Stimulated activated naive CD8-positive, alpha-beta T cell treated with anti-CD3 and anti-CD28 coated beads, Interleukin-15, Interleukin-2, amounts not matched to agents 100 U/mL and 50 U/mL, for 24 hours (primary cell): ENCODE measurements around the gene ALG1.
A peak's percentile ranks its signal among the peaks of the same experiment; 100 is the strongest.

Experiments
- ATAC-seq: fragments of 150-1000 bp; cut with Tn5 transposase; one replicate; pipeline ENCODE4 v1.10.0; 2021
- DNase-seq: peaks from one replicate; pipeline ENCODE4 v3.0.0; 2021

The ALG1 gene, protein sequence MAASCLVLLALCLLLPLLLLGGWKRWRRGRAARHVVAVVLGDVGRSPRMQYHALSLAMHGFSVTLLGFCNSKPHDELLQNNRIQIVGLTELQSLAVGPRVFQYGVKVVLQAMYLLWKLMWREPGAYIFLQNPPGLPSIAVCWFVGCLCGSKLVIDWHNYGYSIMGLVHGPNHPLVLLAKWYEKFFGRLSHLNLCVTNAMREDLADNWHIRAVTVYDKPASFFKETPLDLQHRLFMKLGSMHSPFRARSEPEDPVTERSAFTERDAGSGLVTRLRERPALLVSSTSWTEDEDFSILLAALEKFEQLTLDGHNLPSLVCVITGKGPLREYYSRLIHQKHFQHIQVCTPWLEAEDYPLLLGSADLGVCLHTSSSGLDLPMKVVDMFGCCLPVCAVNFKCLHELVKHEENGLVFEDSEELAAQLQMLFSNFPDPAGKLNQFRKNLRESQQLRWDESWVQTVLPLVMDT

GRCh38 chr16:5071681-5072333, at the start of gene ALG1:
TSS of gene ALG1 (plus strand) at chr16:5071843. CDS start at chr16:5071850, 7 bp downstream.
- ATAC-seq (peak; percentile 80), DNase-seq (peak; percentile 93)

- DNase-seq = no peak
Observed at GRCh38 chr16:5022521-5022920, 49.1 kb upstream of the ALG1 start.

DNA sequence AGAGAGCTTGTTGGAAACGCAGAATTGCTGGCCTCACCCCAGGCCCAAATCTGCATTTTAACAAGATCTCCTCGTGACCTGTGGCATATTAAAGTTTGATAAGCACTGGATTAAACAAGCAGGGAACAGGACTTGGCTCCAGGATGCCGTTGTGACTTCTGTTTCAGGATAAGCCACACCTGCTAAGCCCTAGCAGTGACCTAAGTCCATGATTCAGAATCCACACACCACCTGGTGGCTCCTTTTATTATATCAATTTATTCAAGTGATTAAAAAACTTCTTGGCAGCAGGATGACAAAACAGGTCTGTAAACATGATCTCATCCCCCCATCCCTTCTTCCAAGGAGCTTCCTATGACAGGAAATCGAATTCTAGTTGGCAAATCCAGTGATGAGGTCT, 47.0 kb upstream of the ALG1 start:
- DNase-seq (no peak), ATAC-seq (no peak)

More at GRCh38 chr16:5022521-5022920, 49.1 kb upstream of the ALG1 start:
- ATAC-seq = no peak

DNA sequence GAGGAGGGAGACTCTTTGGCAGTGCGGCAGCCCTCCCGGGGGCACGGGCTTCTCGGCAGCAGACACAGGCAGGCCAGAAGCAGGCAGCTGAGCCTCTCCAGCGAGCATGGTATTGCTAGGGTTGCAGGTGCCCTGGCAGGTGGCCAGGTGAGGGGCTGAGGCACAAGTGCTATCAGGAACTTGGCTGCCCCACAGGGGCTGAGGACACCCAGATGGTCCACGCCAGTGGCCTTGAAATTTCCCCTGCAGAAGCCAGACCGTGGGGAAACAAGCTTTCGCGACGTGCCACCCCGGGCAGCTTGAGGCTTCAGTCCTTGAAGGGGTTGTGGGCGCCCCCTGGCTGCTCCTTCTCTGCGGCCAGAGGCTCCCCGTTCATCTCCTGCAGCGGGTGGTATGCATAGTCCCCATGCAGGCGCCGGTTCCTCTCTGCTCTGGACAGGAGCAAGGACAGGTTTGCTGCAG, 46.4 kb upstream of the ALG1 start:
- ATAC-seq (no peak), DNase-seq (no peak)

DNA sequence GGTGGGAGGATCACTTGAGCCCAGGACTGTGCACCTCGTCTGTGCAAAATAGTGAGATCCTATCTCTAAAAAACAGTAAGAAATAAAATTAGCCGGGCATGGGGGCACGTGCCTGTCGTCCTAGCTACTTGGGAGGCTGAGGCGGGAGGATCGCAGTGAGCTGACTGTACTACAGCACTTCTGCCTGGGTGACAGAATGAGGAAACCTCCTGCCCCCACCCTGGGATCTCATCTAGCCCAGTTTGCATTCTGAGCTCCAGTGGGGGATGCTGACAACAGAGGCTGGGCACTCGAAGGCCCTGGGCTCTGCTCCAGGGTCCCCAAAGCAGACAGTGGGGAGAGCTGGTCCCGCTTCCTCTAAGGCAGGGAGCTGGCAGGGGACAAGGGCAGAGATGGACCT, 45.0 kb upstream of the ALG1 start:
- DNase-seq (no peak), ATAC-seq (no peak)

DNA sequence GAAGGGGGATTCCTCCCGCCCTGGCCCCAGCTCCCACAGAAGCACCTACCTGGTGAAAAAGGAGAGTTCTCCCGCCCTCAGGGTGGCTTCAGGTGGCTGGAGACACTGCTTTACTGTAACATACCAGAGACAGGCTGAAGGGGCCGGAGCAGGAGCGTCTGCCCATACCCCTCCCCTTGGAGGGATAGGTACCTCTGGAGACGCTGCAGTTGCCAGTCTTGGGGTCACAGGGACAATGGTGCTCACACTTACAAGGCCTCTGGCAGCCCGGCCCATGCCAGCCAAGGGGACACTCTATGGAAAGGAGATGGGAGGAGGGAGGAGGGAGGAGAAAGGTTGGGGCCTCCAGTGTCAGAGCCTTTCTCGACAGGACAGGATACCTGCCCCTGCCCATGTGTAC, 44.6 kb upstream of the ALG1 start:
- ATAC-seq = no peak
- no peak for DNase-seq

GRCh38 chr16:5027575-5028235, 43.9 kb upstream of the ALG1 start:
- ATAC-seq = no peak
- DNase-seq = no peak

DNA sequence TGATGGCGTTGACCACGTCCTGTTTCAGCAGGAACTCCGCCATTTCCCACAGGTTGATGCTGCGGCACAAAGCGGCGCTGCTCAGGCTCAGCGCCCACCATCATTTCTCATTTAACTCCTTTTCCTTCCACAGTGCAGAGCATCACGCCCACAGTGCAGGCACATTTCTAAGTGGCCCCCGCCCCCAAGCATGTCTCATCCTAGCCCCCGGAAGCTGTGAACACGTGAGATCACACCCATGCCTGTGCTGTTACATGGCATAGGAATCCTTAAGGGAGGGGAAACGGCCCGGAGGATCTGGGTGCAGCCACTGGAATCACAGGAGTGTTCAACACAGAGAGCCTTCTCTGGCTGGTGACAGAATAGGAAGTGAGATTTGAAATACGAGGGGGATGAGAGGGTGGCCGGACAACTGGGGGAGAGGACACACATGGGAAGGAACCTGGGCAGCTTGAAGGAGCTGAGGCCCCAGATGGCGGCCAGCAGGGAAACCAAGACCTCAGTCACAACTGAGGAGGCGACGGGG, 42.6 kb upstream of the ALG1 start:
- ATAC-seq (no peak), DNase-seq (no peak)

GRCh38 chr16:5030251-5030870, 41.3 kb upstream of the ALG1 start:
- ATAC-seq = no peak
- DNase-seq = no peak

DNA sequence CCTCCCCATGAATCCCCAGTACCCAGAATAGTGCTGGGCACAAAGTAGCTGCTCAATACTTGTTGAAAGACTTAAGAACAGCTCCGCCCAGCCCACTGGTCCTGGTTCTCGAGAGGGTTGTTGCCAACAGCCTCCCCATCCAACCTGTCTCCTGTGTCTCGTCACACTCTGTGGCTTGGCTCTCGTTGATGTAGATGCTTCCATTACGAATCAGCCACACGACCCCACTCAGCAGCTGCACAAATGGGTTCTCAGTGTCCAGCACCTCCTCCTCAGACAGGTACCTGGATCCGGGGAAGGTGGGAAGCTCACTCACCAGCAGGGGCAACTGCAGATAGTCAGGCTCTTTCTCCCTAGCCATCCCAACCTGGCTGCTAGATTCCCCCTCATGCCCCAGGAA, 40.0 kb upstream of the ALG1 start:
- ATAC-seq (no peak), DNase-seq (no peak)

DNA sequence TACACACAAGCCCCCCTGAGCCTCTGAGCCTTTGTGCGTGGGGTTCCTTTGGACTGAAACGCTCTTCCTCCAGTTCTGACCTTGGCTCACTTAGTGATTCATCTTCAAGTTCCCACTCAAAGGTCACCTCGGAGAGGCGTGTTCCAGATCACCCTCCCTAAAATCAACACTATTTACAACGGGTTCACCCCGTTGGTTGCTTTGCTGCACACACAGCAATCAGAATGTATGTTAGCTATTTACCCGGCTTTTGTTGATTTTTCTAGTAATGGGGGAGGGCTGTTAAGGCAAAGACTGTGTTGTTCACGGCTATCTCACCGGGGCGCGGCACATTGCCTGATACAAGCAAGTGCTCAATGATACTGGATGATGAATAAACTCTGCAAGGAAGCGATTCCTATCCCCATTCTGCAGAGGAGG, 38.9 kb upstream of the ALG1 start:
- ATAC-seq = no peak
- no peak for DNase-seq

DNA sequence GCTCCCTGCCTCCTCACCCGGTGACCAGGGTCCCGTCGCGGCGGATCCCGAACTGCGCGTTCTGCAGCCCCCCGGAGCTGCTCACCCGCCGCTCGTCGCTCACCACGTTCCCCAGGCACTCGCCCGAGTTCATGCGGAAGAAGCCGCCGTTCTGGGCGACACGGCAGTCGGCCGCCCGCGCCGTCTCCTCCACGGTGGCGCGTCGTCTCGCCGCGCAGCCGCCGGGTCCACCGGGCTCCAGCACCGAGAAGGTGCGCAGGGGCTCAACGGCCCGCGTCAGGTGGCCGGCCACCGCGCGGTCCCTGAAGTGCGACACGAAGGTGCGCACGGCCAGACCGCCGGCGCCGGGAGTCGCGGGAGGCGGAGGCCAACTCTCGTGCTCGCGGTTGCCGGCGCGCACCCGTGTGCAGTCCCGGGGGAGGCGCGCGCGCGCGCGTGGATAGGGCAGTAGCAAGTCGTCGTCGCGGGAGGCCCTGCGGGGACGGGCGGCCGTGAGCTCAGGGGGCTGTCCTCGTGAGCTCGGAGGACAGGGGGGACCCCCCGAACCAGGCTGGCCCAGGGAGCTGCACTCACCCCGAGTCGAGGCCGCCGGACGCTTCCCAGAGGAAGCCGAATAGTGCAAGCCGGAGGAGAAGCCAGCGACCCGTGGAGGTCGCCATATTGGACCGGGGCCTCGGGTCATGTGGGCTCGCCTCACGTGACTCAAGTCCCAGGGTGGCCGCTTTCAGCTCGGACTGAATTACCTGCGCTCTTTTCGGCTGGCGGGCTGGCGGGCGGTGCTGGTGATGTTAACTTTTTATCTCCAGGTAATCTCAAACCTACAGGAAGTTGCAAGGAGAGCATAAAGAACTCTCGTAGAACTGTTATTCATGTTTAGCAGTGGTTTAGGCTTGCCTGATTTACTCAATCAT, 38.1 kb upstream of the ALG1 start, which contains the start of gene NAGPA:
Gene NAGPA (minus strand): TSS at position 680 of the 911 bp plus-strand sequence. CDS start 21 bp downstream, at position 659.
- peak; percentile 85 for DNase-seq
- peak; percentile 82 for ATAC-seq

GRCh38 chr16:5034167-5034523, 37.5 kb upstream of the ALG1 start:
- DNase-seq (no peak), ATAC-seq (no peak)

GRCh38 chr16:5035909-5036227, 35.8 kb upstream of the ALG1 start:
- no peak for DNase-seq
- no peak for ATAC-seq

DNA sequence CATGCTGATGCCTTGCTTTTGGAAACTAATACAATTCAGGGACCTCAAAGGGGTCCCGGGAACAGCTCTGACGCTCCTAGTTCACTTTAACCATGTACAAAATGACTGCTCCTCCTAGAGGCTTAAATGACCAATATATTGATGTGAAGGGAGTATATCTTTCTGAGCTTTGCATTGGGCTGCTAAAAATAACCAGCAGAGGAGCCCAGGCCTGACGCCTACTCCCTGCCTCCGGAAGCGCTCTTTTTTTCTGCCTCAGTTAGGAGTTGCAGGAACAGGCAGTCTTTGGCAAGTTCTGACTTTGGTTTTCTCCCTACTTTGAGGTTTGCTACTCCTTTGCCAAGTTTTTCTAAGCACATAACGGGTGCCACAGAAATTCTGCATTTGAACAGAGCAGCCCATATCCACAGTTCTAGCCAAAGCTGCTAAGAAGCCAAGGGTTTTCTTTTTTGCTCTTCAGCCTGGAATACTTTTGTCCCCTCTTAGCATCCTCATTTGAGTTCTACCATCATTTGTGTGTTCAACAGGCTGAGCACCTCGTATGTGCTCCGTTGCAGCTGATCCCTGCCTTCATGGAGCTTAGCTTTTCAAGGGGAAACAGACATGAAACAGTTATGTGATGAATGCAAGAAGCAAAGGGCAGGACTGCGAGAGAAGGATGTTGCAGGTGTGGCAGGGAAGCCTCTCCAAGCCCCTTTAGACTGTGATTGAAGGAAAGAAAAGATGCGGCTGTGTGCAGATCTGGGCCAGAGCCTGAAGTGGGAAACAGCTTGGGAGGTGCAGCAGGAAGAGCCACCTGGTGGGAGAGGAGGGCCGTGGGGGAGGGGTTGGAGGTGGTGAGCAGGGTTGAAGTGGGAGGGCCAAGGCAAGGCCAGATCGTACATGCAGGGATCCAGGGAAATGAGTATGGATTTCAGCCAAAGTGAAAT, 35.2 kb upstream of the ALG1 start:
- ATAC-seq = no peak
- no peak for DNase-seq

- ATAC-seq (no peak), DNase-seq (no peak)
Observed at GRCh38 chr16:5040451-5040850, 31.2 kb upstream of the ALG1 start.

GRCh38 chr16:5041600-5042133, 30.0 kb upstream of the ALG1 start:
- no peak for DNase-seq
- ATAC-seq = no peak

GRCh38 chr16:5042574-5043171, 29.0 kb upstream of the ALG1 start:
- DNase-seq (no peak), ATAC-seq (no peak)

- ATAC-seq = no peak
- DNase-seq = no peak
Observed at GRCh38 chr16:5044011-5044540, 27.6 kb upstream of the ALG1 start.
